B cell (primary cell): ENCODE data around the gene MYO1B. TPM values are rescaled to one million over a fixed set of nuclear protein-coding genes. Genes with fewer than 3 reads are reported as not detected.

Source experiments
- ATAC-seq: fragments of 200-7000 bp; cut with Tn5 transposase; one replicate; pipeline ENCODE4 v1.10.0; 2021; ENCODE audit warnings: low read depth, mild to moderate bottlenecking, moderate number of reproducible peaks, moderate library complexity
- CTCF ChIA-PET: fragments of 350-600 bp; sonication (Branson Sonifier 250); formaldehyde crosslinking; loops from one replicate; lab custom pipeline; 2021; ENCODE audit warnings: antibody characterized with exemption, inconsistent platforms; lab: Charles Lee
- POLR2A ChIA-PET: fragments of 350-600 bp; sonication (Branson Sonifier 250); formaldehyde crosslinking; loops from one replicate; lab custom pipeline; 2021; ENCODE audit warnings: antibody characterized with exemption; lab: Charles Lee
- DNase-seq: peaks from one replicate; pipeline ENCODE4 v3.0.0; 2013
- H2AFZ ChIP-seq: 2 replicates; pipeline ENCODE4 v1.6.1; 2012; ENCODE audit warnings: mild to moderate bottlenecking, low read depth, low read length; ENCODE audit not compliant: insufficient read depth, poor library complexity, severe bottlenecking
- H3K27ac ChIP-seq, 2 donors: 1 replicate in 1 of 2; 2 replicates in 1 of 2; pipeline ENCODE4 v1.5.1; 2012 to 2013; ENCODE audit warnings: low read length in 2 of 2, mild to moderate bottlenecking in 2 of 2, moderate library complexity in 1 of 2
- H3K27me3 ChIP-seq, 4 experiments: fragments of 200-600 bp in 1 of 4; sonication (generic) in 1 of 4; replicated peaks in 1 of 4; 1 replicate in 2 of 4; 2 replicates in 2 of 4; pipeline versions ENCODE4 v1.6.1 to v1.7.0; 2013 to 2016; ENCODE audit warnings: low read length in 3 of 4, mild to moderate bottlenecking in 2 of 4, mixed read lengths in 1 of 4, moderate library complexity in 1 of 4; ENCODE audit not compliant: insufficient read depth in 4 of 4, control insufficient read depth in 3 of 4; ENCODE audit errors: control extremely low read depth in 1 of 4
- H3K36me3 ChIP-seq, 2 experiments: replicated peaks in 1 of 2; 1 replicate in 1 of 2; 2 replicates in 1 of 2; pipeline versions ENCODE4 v1.6.1 to v1.7.1; 2013; ENCODE audit warnings: low read length in 1 of 2; ENCODE audit not compliant: insufficient read depth in 2 of 2, control insufficient read depth in 1 of 2; ENCODE audit errors: control extremely low read depth in 1 of 2, extremely low read depth in 1 of 2
- H3K4me1 ChIP-seq, 2 donors: fragments of 200-600 bp in 1 of 2; sonication (generic) in 1 of 2; 1 replicate in 1 of 2; 2 replicates in 1 of 2; pipeline versions ENCODE4 v1.5.1 to v1.6.1; 2013 to 2017; ENCODE audit warnings: low read length in 2 of 2; ENCODE audit not compliant: control insufficient read depth in 2 of 2, insufficient read depth in 2 of 2
- H3K4me2 ChIP-seq: replicated peaks from 2 replicates; pipeline ENCODE3; 2012; ENCODE audit warnings: mild to moderate bottlenecking, low read depth, low read length; ENCODE audit not compliant: poor library complexity, severe bottlenecking
- H3K4me3 ChIP-seq, 5 experiments: fragments of 200-600 bp in 1 of 5; sonication (generic) in 1 of 5; 1 replicate in 3 of 5; 2 replicates in 2 of 5; pipeline versions ENCODE4 v1.5.1 to v1.7.0; 2011 to 2016; ENCODE audit warnings: low read length in 4 of 5, mild to moderate bottlenecking in 4 of 5, low read depth in 2 of 5, control low read depth in 1 of 5, moderate library complexity in 1 of 5; ENCODE audit not compliant: insufficient read depth in 1 of 5; ENCODE audit errors: control extremely low read depth in 1 of 5, extremely low read depth in 1 of 5
- H3K79me2 ChIP-seq: fragments of 200-600 bp; sonication (generic); one replicate; pipeline ENCODE4 v1.6.0; 2016; ENCODE audit warnings: low read length; ENCODE audit not compliant: control insufficient read depth, insufficient read depth
- H3K9ac ChIP-seq: fragments of 200-600 bp; sonication (generic); 2 replicates; pipeline ENCODE4 v1.6.1; 2017; ENCODE audit warnings: mild to moderate bottlenecking, low read length, moderate library complexity
- H3K9me3 ChIP-seq, 3 donors: one replicate each; pipeline versions ENCODE4 v1.6.1 to v1.7.1; 2013; ENCODE audit warnings: low read length in 2 of 3; ENCODE audit not compliant: control insufficient read depth in 2 of 3, insufficient read depth in 1 of 3; ENCODE audit errors: control extremely low read depth in 1 of 3
- H4K20me1 ChIP-seq: 2 replicates; pipeline ENCODE4 v1.6.0; 2012; ENCODE audit warnings: mild to moderate bottlenecking, low read length; ENCODE audit not compliant: insufficient read depth, control insufficient read depth, poor library complexity, severe bottlenecking
- H3K27ac Mint-ChIP-seq: one replicate; pipeline ENCODE4 v1.8.0; 2021; ENCODE audit warnings: mixed read lengths
- H3K27me3 Mint-ChIP-seq: one replicate; pipeline ENCODE4 v1.8.0; 2021; ENCODE audit warnings: mixed read lengths
- H3K4me1 Mint-ChIP-seq: one replicate; pipeline ENCODE4 v1.8.0; 2021; ENCODE audit warnings: mixed read lengths
- H3K4me3 Mint-ChIP-seq: one replicate; pipeline ENCODE4 v1.8.0; 2021; ENCODE audit warnings: mixed read lengths
- H3K9me3 Mint-ChIP-seq: one replicate; pipeline ENCODE4 v1.8.0; 2022; ENCODE audit warnings: mixed read lengths; ENCODE audit not compliant: insufficient read depth
- CTCF ChIP-seq: fragments of 200-600 bp; IDR thresholded peaks from one replicate; pipeline ENCODE4 v1.8.0; 2022; ENCODE audit warnings: antibody characterized with exemption, mild to moderate bottlenecking
- EZH2 ChIP-seq: IDR thresholded peaks from 2 replicates; pipeline ENCODE4 v1.6.1; 2012; ENCODE audit warnings: borderline replicate concordance, low read depth, mild to moderate bottlenecking, moderate library complexity, low read length; ENCODE audit not compliant: insufficient read depth, poor library complexity, severe bottlenecking
- WGBS: methylation state at CpG from one replicate; pipeline ENCODE4 v1.1.5; 2013; ENCODE audit warnings: missing lambda C conversion rate; ENCODE audit not compliant: insufficient coverage; 5-methylcytosine and 5-hydroxymethylcytosine counted together
- intact Hi-C: fragments of 100-400 bp; cut with micrococcal nuclease; formaldehyde crosslinking; loops from one replicate; pipeline ENCODE4 v1.10.0; 2022
- polyA plus RNA-seq: library from polyadenylated mRNA; depleted of rRNA; stranded (reverse); fragments of >200 nt; gene quantifications from 2 replicates; pipeline ENCODE4 v1.2.3, GENCODE V29; 2012
- total RNA-seq, 2 donors: library from RNA; stranded (reverse); fragments of 120-200 nt in 1 of 2; gene quantifications; 1 replicate in 1 of 2; 2 replicates in 1 of 2; pipeline versions ENCODE4 v1.2.3 to v1.2.4, GENCODE V29; 2013 to 2022

Gene MYO1B
- total and polyA plus RNA-seq, 2 donors (not counting 1 experiment from before 2014, with no cell fraction given), result 0.67 to 4.4 TPM

GRCh38 chr2:191258996-191259395 is 13.8 kb downstream of the MYO1B start:
- no peak for DNase-seq
- Mint-ChIP-seq H3K9me3 (no peaks in the 10 kb centered on the region), H3K4me3 (no peak overlapping the region), H3K27me3 (no peaks in the 10 kb centered on the region), H3K27ac (no peak overlapping the region), H3K4me1 (peaks cover 1% of the 10 kb centered on the region)
- no peak overlapping the region for H3K27ac ChIP-seq
- H3K9me3 ChIP-seq, result no peaks in the 10 kb centered on the region
- no peak overlapping the region for H2AFZ ChIP-seq
- ChIA-PET POLR2A (no interaction called here), CTCF (interaction anchor here (1.3 kb wide), 1 partner anchor 104 kb away, joined by 3 read pairs; no protein-coding TSS in a partner anchor)
- H3K27me3 ChIP-seq, result no peaks in the 10 kb centered on the region
- no peak for TF ChIP-seq CTCF
- no peak for TF ChIP-seq EZH2
- H3K4me2 ChIP-seq, result no peak overlapping the region
- H3K36me3 ChIP-seq, result no peaks in the 10 kb centered on the region
- H3K4me1 ChIP-seq, result peaks cover 0 to 6% of the 10 kb centered on the region in 2 donors
- H3K4me3 ChIP-seq, result no peak overlapping the region
- 100% methylated on average over 1 of the region's 3 CpGs for WGBS
- H3K9ac ChIP-seq, result no peak overlapping the region
- no peak for ATAC-seq
- peaks cover 39% of the 10 kb centered on the region for H3K79me2 ChIP-seq
- H4K20me1 ChIP-seq, result peaks cover 7% of the 10 kb centered on the region
- intact Hi-C loops, result no loop called here

DNA sequence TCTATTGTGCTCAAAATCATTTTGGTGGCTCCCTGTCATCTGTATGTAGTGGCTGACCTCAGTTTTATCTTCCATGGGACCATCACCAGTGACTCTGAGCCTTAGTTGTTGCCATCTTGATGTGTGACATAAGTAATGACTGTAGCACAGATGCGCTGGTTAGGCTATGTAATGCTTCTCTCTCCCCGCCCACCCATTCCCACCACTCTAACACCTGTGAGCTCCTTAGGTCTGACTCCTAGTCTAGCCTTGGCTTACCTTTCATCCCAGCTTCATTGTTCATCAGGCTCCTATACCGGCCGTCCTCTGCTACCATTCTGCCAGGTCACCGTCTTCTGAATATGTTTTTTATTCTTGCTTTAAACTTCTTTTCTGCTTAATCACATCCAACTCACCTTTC is 17.2 kb downstream of the MYO1B start:
- no peak for DNase-seq
- Mint-ChIP-seq H3K27me3 (no peaks in the 10 kb centered on the region), H3K4me3 (no peak overlapping the region), H3K4me1 (no peaks in the 10 kb centered on the region), H3K9me3 (no peaks in the 10 kb centered on the region), H3K27ac (no peak overlapping the region)
- Histone ChIP-seq H3K79me2 (peaks cover 17% of the 10 kb centered on the region), H3K36me3 (no peaks in the 10 kb centered on the region), H3K4me2 (no peak overlapping the region), H3K4me1 (no peaks in the 10 kb centered on the region), H3K27ac (no peak overlapping the region), H3K4me3 (no peak overlapping the region), H2AFZ (no peak overlapping the region), H3K9ac (no peak overlapping the region), H3K9me3 (no peaks in the 10 kb centered on the region), H3K27me3 (no peaks in the 10 kb centered on the region), H4K20me1 (peaks cover 7% of the 10 kb centered on the region)
- TF ChIP-seq CTCF (no peak), EZH2 (no peak)
- ChIA-PET CTCF (no interaction called here), POLR2A (no interaction called here)
- no peak for ATAC-seq
- intact Hi-C loops, result no loop called here
- WGBS, result 100% methylated on average over 2 of the region's 5 CpGs
